HepG2 (cell line): ENCODE results near the gene ARPC1A. TPM values are rescaled to one million over a fixed set of nuclear protein-coding genes. Genes with fewer than 3 reads are reported as not detected.
A peak's percentile ranks its signal among the peaks of the same experiment; 100 is the strongest.

Experiments
- ATF5 ChIP-seq: sonication (generic); formaldehyde crosslinking; IDR thresholded peaks from 2 replicates; pipeline ENCODE4 v1.4.0; 2020; ENCODE audit warnings: mild to moderate bottlenecking, low read depth, missing genetic modification reagents
- GATAD2A ChIP-seq: IDR thresholded peaks from 2 replicates; pipeline ENCODE4 v1.6.1; 2016
- IKZF4 ChIP-seq: sonication (generic); formaldehyde crosslinking; IDR thresholded peaks from 2 replicates; pipeline ENCODE4 v1.5.1; 2020; ENCODE audit warnings: borderline replicate concordance, mild to moderate bottlenecking, low read depth, missing genetic modification reagents; ENCODE audit errors: not compliant biosample characterization
- MTF2 ChIP-seq: sonication (generic); formaldehyde crosslinking; IDR thresholded peaks from 2 replicates; pipeline ENCODE4 v1.5.0; 2020; ENCODE audit warnings: missing genetic modification reagents, borderline replicate concordance
- NFIC ChIP-seq: IDR thresholded peaks from 2 replicates; pipeline ENCODE4 v1.6.1; 2012; ENCODE audit warnings: mild to moderate bottlenecking, low read length, inconsistent platforms
- PRPF4 ChIP-seq: fragments of 200-400 bp; formaldehyde crosslinking; IDR thresholded peaks from 2 replicates; pipeline ENCODE4 v1.6.1; 2016; ENCODE audit warnings: low read length, low read depth; ENCODE audit not compliant: poor library complexity, severe bottlenecking
- RBAK ChIP-seq: sonication (generic); formaldehyde crosslinking; IDR thresholded peaks from 2 replicates; pipeline ENCODE4 v1.5.1; 2020; ENCODE audit warnings: mild to moderate bottlenecking, missing genetic modification reagents
- SALL2 ChIP-seq: sonication (generic); formaldehyde crosslinking; IDR thresholded peaks from 2 replicates; pipeline ENCODE4 v1.8.1; 2023; ENCODE audit warnings: mild to moderate bottlenecking, missing genetic modification reagents, inconsistent platforms
- SP140L ChIP-seq: sonication (generic); formaldehyde crosslinking; IDR thresholded peaks from 2 replicates; pipeline ENCODE4 v1.4.0; 2020; ENCODE audit warnings: missing genetic modification reagents, borderline replicate concordance
- SP2 ChIP-seq: sonication (generic); formaldehyde crosslinking; IDR thresholded peaks from 2 replicates; pipeline ENCODE4 v1.5.1; 2020; ENCODE audit warnings: mild to moderate bottlenecking, missing genetic modification reagents
- TBX2 ChIP-seq: sonication (generic); formaldehyde crosslinking; IDR thresholded peaks from 2 replicates; pipeline ENCODE4 v1.5.0; 2020; ENCODE audit warnings: missing genetic modification reagents, mild to moderate bottlenecking, borderline replicate concordance
- TOPORS ChIP-seq: sonication (generic); formaldehyde crosslinking; IDR thresholded peaks from 2 replicates; pipeline ENCODE4 v1.8.0; 2023; ENCODE audit warnings: mild to moderate bottlenecking, missing genetic modification reagents
- ZHX2 ChIP-seq, 2 experiments: sonication (generic) in 1 of 2; formaldehyde crosslinking in 1 of 2; IDR thresholded peaks; 2 replicates each; pipeline versions ENCODE4 v1.6.1 to v1.9.0; 2014 to 2022; ENCODE audit warnings: antibody characterized with exemption in 1 of 2, borderline replicate concordance in 1 of 2, inconsistent platforms in 1 of 2, low read depth in 1 of 2, missing genetic modification reagents in 1 of 2
- ZKSCAN5 ChIP-seq: sonication (generic); formaldehyde crosslinking; IDR thresholded peaks from 2 replicates; pipeline ENCODE4 v1.5.1; 2020; ENCODE audit warnings: mild to moderate bottlenecking, missing genetic modification reagents
- ZNF101 ChIP-seq: sonication (generic); formaldehyde crosslinking; IDR thresholded peaks from 2 replicates; pipeline ENCODE4 v1.4.0; 2020; ENCODE audit warnings: mild to moderate bottlenecking, low read depth, missing genetic modification reagents, borderline replicate concordance
- ZNF282 ChIP-seq: fragments of 450-650 bp; IDR thresholded peaks from 2 replicates; pipeline ENCODE4 v1.6.1; 2018; ENCODE audit not compliant: partially characterized antibody
- ZNF414 ChIP-seq: sonication (generic); formaldehyde crosslinking; IDR thresholded peaks from 2 replicates; pipeline ENCODE4 v1.5.0; 2020; ENCODE audit warnings: missing genetic modification reagents
- ZNF496 ChIP-seq: sonication (generic); formaldehyde crosslinking; IDR thresholded peaks from 2 replicates; pipeline ENCODE4 v1.8.1; 2023; ENCODE audit warnings: mild to moderate bottlenecking, moderate library complexity, missing genetic modification reagents; ENCODE audit not compliant: insufficient replicate concordance
- ZNF552 ChIP-seq: sonication (generic); formaldehyde crosslinking; IDR thresholded peaks from 2 replicates; pipeline ENCODE4 v1.9.0; 2022; ENCODE audit warnings: missing genetic modification reagents, mild to moderate bottlenecking, borderline replicate concordance
- ZNF619 ChIP-seq: sonication (generic); formaldehyde crosslinking; IDR thresholded peaks from 2 replicates; pipeline ENCODE4 v1.4.0; 2020; ENCODE audit warnings: mild to moderate bottlenecking, missing genetic modification reagents
- ZSCAN20 ChIP-seq: sonication (generic); formaldehyde crosslinking; IDR thresholded peaks from 2 replicates; pipeline ENCODE4 v1.4.0; 2020; ENCODE audit warnings: missing genetic modification reagents, mild to moderate bottlenecking, borderline replicate concordance
- polyA plus RNA-seq, 8 experiments: library from polyadenylated mRNA; depleted of rRNA in 3 of 8; stranded (reverse) in 7 of 8; unstranded in 1 of 8; fragments of >200 nt; fragmentation: Illumina TruSeq in 4 of 8; extraction: Trizol in 4 of 8; gene quantifications; 2 replicates each; pipeline versions ENCODE4 v1.2.1 to v1.2.3, GENCODE V29; 2011 to 2016; ENCODE audit warnings: low read depth in 4 of 8, missing spikeins in 1 of 8, mixed read lengths in 1 of 8; ENCODE audit not compliant: insufficient read depth in 1 of 8
- total RNA-seq, 5 experiments: library from RNA; depleted of rRNA; stranded (reverse); fragments of >200 nt; fragmentation: Illumina TruSeq; extraction: Trizol; gene quantifications; 2 replicates each; pipeline ENCODE4 v1.2.3, GENCODE V29; 2016; ENCODE audit warnings: low read depth in 1 of 5

The ARPC1A gene
- total and polyA plus RNA-seq, 2 of the 13 experiments (the other 11 are each of a cell fraction or from before 2014, with no cell fraction given) = 44.3 to 88.5 TPM

- TF ChIP-seq IKZF4 (CRISPR knock-in tag) (peak; percentile 75), ZNF552 (CRISPR knock-in tag) (peak; percentile 80; the same call in 1 of the 2 replicates), SP140L (CRISPR knock-in tag) (no peak), GATAD2A (CRISPR knock-in tag) (no peak), ZNF282 (no peak), SP2 (no peak), ZNF619 (CRISPR knock-in tag) (peak; percentile 70; the same call in 1 of the 2 replicates), NFIC (no peak), ATF5 (CRISPR knock-in tag) (no peak), MTF2 (CRISPR knock-in tag) (no peak), ZNF414 (CRISPR knock-in tag) (peak; percentile 94), ZKSCAN5 (CRISPR knock-in tag) (no peak), ZHX2 (IDR thresholded peaks at IDR 0.05; ENCODE audit: low read depth) (no peak), ZHX2 (CRISPR knock-in tag; IDR thresholded peaks at IDR 0.05; ENCODE audit: borderline replicate concordance) (peak; percentile 89; the same call in 1 of the 2 replicates), ZNF496 (CRISPR knock-in tag) (no peak), TBX2 (CRISPR knock-in tag) (peak; percentile 77), ZSCAN20 (peak; percentile 64; the same call in 1 of the 2 replicates), SALL2 (CRISPR knock-in tag) (peak; percentile 93), RBAK (no peak), TOPORS (CRISPR knock-in tag) (no peak), ZNF101 (CRISPR knock-in tag) (no peak), PRPF4 (no peak)
These were observed at the start of gene ARPC1A (continued) for GRCh38 chr7:99325592-99326407.
